SHP77 (cell line): Measurements from ENCODE around the gene PRSS38.

Experiments used
- DNase-seq, 2 experiments: peaks; one replicate each; lab custom pipeline; 2025; lab: John Stamatoyannopoulos, UW

Gene PRSS38

DNA sequence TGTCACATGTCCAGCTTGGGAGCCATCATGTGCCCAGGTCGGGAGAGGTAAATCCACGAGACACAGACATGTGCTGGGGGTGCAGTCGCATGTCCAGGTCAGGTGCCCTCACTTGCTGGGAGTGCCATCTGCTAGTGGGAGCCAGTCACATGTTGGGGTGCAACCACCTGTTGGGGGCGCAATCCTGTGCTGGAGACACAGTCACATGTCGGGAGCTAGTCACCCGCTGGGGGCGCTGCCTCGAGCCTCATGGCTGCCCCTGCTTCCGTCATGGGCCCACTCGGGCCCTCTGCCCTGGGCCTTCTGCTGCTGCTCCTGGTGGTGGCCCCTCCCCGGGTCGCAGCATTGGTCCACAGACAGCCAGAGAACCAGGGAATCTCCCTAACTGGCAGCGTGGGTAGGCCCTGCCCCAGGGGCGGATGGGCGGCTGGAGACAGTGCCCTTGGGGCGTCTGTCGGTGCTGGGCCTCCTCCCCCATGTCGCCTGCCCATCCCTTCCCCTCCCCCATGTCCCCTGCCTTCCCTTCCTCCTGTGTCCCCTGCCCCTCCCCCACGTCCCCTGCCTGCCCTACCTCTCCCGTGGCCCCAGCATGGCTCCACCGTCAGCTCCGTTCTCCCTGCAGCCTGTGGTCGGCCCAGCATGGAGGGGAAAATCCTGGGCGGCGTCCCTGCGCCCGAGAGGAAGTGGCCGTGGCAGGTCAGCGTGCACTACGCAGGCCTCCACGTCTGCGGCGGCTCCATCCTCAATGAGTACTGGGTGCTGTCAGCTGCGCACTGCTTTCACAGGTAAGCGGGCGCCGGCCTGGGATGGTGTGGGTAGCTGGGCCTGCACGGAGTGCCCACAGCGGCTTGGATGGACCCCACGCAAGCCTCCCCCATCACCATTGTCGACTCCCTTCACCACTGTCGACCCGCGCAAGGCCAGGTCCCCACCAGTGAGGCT, at the start of gene PRSS38:
PRSS38 (plus strand) TSS at position 208 of the 942 bp plus-strand sequence; CDS start at position 250, 42 bp downstream.
- DNase-seq = no peak

- DNase-seq = peak; percentile 97 to 98
Measured at GRCh38 chr1:227766015-227766634, 49.4 kb upstream of the PRSS38 start.

- DNase-seq = peak; percentile 48 to 62
Measured at GRCh38 chr1:227766653-227767277, 48.7 kb upstream of the PRSS38 start.

GRCh38 chr1:227767401-227768124, 47.9 kb upstream of the PRSS38 start:
- DNase-seq = no peak

GRCh38 chr1:227768125-227768439, 47.4 kb upstream of the PRSS38 start:
- no peak for DNase-seq

DNA sequence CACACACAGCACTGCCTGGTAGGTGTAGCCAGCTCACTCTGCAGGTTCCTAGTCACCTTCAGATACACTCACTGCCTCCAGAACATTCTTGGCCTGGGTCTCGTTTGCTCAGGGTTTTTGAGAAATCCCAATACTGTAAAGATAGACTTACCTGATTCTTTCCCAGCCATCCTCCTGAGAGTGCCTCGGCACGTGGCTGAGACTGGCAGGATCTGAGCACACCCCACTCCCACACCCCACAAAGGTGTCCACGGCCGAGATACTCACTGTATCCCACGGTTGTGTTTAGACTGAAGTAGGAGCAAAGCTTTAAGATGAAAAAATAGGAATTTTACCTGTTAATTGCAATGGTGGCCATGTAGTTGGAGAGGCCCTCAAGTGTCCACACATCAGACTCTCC, 46.8 kb upstream of the PRSS38 start:
- no peak for DNase-seq

DNA sequence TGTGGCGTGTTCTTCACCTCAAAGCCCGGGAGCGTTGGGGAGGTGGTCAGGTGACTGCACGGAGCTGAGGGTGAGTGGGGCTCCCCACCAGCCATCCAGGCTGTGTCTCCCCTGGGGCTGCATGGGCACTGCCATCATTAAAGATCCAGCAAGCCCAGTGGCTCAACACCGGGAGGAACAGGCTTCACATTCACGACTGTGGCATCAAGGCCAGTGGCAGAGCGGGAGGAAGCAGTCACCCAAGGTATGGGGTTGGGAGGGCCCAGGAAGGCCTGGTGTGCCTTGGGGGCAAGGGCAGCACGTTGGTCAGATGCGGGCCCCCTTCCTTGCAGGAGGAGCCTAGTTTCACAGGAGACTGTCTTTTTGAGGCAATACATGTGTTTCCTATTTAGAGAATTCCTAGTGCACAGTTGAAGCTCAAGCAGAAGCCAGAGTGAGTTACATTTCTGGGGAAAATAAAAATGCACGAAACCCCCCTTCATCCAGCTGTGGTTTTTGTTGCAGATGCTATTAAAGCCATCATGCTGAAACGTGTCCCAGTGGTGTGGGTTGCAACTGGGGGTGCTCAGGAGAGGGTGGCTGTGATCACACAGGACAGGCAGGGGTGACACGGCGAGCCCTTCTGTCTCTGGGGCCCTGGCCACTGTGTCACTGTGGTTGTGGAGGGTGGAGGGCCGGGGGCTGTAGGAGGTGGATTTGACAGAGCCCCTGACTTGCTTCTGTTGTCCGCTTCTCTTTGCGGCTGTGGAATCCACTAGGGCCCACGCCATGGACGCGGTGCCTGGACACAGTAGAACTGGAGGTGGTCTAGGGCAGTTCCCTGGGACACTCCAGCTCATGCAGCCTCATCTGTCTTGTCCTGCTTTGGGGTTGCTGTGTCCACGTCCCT, 46.2 kb upstream of the PRSS38 start:
- no peak for DNase-seq

GRCh38 chr1:227769936-227770494, 45.5 kb upstream of the PRSS38 start:
- no peak for DNase-seq

DNA sequence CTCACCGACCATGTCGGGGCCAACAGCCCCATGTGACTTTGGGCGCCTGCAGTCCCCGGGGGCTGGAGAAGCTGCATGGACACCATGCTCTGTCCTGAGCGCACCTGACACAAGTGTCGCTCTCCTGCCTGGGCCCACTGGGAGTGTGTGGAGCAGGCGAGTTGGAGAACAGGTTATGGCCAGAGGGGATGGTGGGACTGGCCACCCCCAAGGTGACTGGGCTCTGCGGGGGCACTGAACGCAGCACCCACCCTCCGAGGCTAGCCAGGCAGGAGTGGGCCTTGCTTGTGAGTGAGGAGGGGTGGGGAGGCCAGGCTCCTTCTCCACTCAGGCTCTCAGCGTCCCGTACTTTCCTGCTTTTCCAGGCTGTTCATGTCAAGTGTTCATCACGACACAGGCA, 44.7 kb upstream of the PRSS38 start:
- DNase-seq = no peak

DNA sequence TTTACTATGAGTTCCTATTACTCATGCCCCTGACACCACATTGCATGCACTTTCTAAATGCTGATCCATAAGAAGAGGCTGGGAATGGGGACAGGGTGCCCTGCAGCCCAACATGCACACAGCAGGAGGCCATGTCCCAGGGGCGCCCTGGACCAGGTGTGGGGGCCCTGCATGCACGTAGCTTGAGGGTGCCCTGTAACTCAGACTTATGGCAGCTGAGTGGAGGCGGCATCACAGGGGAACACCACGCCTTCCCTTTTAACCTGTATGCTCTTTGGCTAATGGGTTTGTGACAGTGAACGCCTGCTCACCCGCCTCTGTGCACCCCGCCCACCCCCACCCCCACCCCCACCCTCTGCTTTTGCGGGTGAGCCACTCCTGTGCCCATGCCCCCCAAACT, 44.1 kb upstream of the PRSS38 start:
- no peak for DNase-seq

GRCh38 chr1:227771771-227772170, 43.7 kb upstream of the PRSS38 start:
- DNase-seq = no peak

- peak in 1 of 2 experiments; percentile 45 for DNase-seq
Measured at GRCh38 chr1:227773558-227773957, 41.9 kb upstream of the PRSS38 start.

DNA sequence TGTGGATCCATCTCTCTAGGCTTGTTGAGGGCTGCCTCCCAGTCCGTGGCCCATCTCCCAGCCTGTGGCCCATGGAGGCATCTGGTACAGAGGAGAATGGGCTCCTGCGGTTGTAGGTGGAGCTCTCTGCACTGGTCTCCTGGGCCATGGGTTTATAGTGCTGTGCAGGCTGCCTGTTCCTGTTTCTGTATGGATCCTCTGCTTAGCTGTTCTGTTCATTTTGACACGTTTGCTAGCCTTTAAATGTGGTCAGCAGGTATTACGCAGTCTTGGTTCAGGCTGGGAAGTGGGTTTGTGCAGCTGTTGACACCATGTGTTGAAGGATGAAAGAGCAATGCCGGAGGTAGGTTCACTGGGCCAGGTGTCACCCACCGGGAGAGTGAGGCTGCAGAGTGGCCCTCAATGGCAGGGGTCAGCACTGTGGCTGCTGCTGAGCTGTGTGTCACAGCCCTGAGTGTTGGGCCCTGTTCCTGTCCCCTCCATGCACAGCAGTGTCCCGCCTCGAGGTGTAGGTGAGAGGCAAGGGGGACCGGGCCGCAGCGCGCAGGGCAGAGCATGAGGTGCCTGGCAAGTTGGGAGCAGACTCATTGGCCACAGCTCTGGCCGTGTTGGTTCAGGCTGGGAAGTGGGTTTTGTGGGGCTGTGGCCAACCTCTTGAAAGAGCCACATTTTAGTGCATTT, 41.3 kb upstream of the PRSS38 start:
- DNase-seq = peak; percentile 57 to 60

GRCh38 chr1:227774821-227775661, 40.4 kb upstream of the PRSS38 start:
- DNase-seq = no peak

- no peak for DNase-seq
Measured at GRCh38 chr1:227775841-227776240, 39.6 kb upstream of the PRSS38 start.

GRCh38 chr1:227776331-227776771, 39.1 kb upstream of the PRSS38 start:
- DNase-seq = no peak

DNA sequence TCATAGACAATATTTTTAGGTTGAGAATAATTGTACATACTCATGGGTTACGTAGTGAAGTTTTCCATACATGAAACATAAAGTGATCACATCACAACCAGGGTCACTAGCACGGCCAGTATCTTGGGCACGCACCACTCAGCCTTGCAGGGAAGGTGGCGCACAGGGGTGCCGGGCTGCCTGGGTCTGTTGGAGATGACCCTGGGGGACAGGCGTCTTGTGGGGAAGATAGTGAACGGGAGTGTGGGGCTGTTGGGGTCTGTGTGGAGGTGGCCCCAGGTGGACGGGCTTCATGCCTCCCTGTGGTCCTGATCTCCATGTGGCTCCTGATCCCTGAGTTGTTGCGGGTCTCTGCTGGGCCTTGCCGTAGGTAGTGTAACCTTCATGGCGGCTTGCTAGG, 38.3 kb upstream of the PRSS38 start:
- no peak for DNase-seq

DNA sequence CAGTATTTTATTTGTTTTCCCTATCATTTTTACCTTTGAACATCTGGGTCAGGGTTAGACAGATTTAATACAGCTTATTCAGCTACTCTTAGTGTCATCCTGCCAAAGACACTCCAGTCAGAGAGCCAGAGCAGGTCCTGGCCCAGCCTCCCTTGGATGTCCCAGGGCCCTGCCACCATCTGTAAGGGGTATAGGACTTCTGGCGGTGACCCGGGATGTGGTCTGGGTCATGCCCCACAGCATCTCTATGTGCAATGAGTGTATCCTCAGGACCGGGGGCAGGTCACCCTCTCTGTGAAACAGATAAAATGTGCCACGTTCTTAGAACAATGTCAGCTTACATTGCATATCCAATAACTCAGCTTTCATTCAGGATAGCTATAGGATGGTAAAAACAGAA, 37.8 kb upstream of the PRSS38 start:
- no peak for DNase-seq

DNA sequence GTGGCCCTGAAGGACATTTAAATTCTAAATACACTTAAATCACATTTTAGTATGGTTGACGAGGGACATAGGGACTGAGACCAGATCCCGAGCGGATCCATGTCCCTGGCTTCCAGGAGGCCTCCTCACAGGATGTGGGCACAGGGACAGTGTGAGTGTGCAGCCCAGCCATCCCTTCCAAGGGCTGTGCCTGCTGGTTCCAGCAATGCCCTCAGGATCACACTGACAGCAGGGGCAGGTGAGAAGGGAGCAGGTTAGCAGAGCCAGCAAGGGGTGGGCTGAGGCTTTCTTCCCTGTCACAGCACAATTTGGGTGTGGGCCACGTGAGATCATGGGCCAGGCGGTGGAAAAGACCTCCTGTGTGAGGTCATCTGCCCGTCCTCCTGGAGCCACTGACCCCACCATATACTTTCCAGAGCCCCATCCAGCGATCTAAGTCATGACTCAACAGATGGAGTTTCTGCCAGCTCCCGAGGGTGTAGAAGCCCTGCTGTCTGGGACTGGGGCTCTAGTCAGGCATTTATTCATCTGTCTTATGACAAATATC, 37.0 kb upstream of the PRSS38 start:
- no peak for DNase-seq
